ENCODE results near the gene KRT17. TPM values are rescaled to one million over a fixed set of nuclear protein-coding genes. Genes with fewer than 3 reads are reported as not detected.
"Not testable (repeated sequence)": the region's sequence is repeated elsewhere in the genome, so short reads cannot be mapped to it uniquely, and the experiment has no call there.

Gene KRT17
- total RNA-seq, 1 donor from 2014 or later = 0.46 TPM

- H3K4me3 Mint-ChIP-seq (ENCODE audit: low read depth) = no peak overlapping the region
- TF ChIP-seq CTCF (IDR thresholded peaks at IDR 0.05; ENCODE audit: unreplicated experiment) = no peak
- no peaks in the 10 kb centered on the region for H3K9me3 Mint-ChIP-seq (ENCODE audit: low read depth)
- H3K36me3 Mint-ChIP-seq (ENCODE audit: insufficient read depth) = no peaks in the 10 kb centered on the region
- no peak for DNase-seq (ENCODE audit: low spot score, unreplicated experiment)
- no peak overlapping the region for H3K27ac Mint-ChIP-seq
- H3K4me1 Mint-ChIP-seq (ENCODE audit: low read depth) = no peaks in the 10 kb centered on the region
- peaks cover 13% of the 10 kb centered on the region for H3K27me3 Mint-ChIP-seq
These were observed 45.8 kb downstream of the KRT17 start for GRCh38 chr17:41578538-41578937.

- not testable (repeated sequence) for H3K4me3 Mint-ChIP-seq (ENCODE audit: low read depth); H3K36me3 Mint-ChIP-seq (ENCODE audit: insufficient read depth); DNase-seq (ENCODE audit: low spot score, unreplicated experiment); H3K27ac Mint-ChIP-seq; H3K4me1 Mint-ChIP-seq (ENCODE audit: low read depth); H3K9me3 Mint-ChIP-seq (ENCODE audit: low read depth)
- peaks cover 20% of the 10 kb centered on the region for H3K27me3 Mint-ChIP-seq
These were observed 47.6 kb downstream of the KRT17 start for GRCh38 chr17:41576740-41577139.

GRCh38 chr17:41575336-41575735 is 49.0 kb downstream of the KRT17 start:
- no peak overlapping the region for H3K4me3 Mint-ChIP-seq (ENCODE audit: low read depth)
- no peaks in the 10 kb centered on the region for H3K4me1 Mint-ChIP-seq (ENCODE audit: low read depth)
- no peak for DNase-seq (ENCODE audit: low spot score, unreplicated experiment)
- H3K27ac Mint-ChIP-seq = no peak overlapping the region
- no peaks in the 10 kb centered on the region for H3K36me3 Mint-ChIP-seq (ENCODE audit: insufficient read depth)
- no peak for TF ChIP-seq CTCF (IDR thresholded peaks at IDR 0.05; ENCODE audit: unreplicated experiment)
- H3K27me3 Mint-ChIP-seq = peaks cover 26% of the 10 kb centered on the region
- H3K9me3 Mint-ChIP-seq (ENCODE audit: low read depth) = no peaks in the 10 kb centered on the region

- no peak within 1 kb of the TSS for H3K4me3 Mint-ChIP-seq (ENCODE audit: low read depth)
- no peaks in the 10 kb centered on the region for H3K36me3 Mint-ChIP-seq (ENCODE audit: insufficient read depth)
- DNase-seq (ENCODE audit: low spot score, unreplicated experiment) = no peak
- no peaks in the 10 kb centered on the region for H3K4me1 Mint-ChIP-seq (ENCODE audit: low read depth)
- TF ChIP-seq CTCF (IDR thresholded peaks at IDR 0.05; ENCODE audit: unreplicated experiment) = no peak
- H3K9me3 Mint-ChIP-seq (ENCODE audit: low read depth) = no peaks in the 10 kb centered on the region
- no peak within 1 kb of the TSS for H3K27ac Mint-ChIP-seq
- H3K27me3 Mint-ChIP-seq = peaks cover 46% of the 10 kb centered on the region
These were observed 52.6 kb downstream of the KRT17 start, which contains the start of gene KRT9 for GRCh38 chr17:41571561-41572434. KRT9 (minus strand) TSS chr17:41572059; CDS start chr17:41571992, 67 bp downstream.

Other genes with a start within 250 kb of the KRT17 start
- gene KRT34, start 242.3 kb downstream of the KRT17 start, total RNA-seq = not detected in 2 replicates
- gene KRT31, start 227.0 kb downstream of the KRT17 start, total RNA-seq = not detected in 2 replicates
- gene KRT37, start 200.0 kb downstream of the KRT17 start, total RNA-seq = not detected in 2 replicates
- gene KRT38, start 183.6 kb downstream of the KRT17 start, total RNA-seq = not detected in 2 replicates
- gene KRT32, start 157.2 kb downstream of the KRT17 start, total RNA-seq = not detected in 2 replicates
- gene KRT35, start 143.4 kb downstream of the KRT17 start, total RNA-seq = not detected in 2 replicates
- not detected in 2 replicates for gene KRT36, start 134.7 kb downstream of the KRT17 start, total RNA-seq
- not detected in 2 replicates for gene KRT13, start 119.0 kb downstream of the KRT17 start, total RNA-seq
- gene KRT15, start 105.7 kb downstream of the KRT17 start, total RNA-seq = 2.9 TPM in 2 replicates
- 398 and 429 TPM in 2 replicates for gene KRT19, start 96.3 kb downstream of the KRT17 start, total RNA-seq
- not detected in 2 replicates for gene KRT9, start 52.5 kb downstream of the KRT17 start, total RNA-seq
- not detected in 2 replicates for gene KRT14, start 37.7 kb downstream of the KRT17 start, total RNA-seq
- gene KRT16, start 11.8 kb downstream of the KRT17 start, total RNA-seq = not detected in 2 replicates
- 622 and 652 TPM in 2 replicates for gene EIF1, start 64.3 kb upstream of the KRT17 start, total RNA-seq
- gene GAST, start 87.8 kb upstream of the KRT17 start, total RNA-seq = 28.1 and 32.0 TPM in 2 replicates
- gene HAP1, start 110.1 kb upstream of the KRT17 start, total RNA-seq = 13.7 and 14.9 TPM in 2 replicates
- 195 and 199 TPM in 2 replicates for gene JUP, start 162.1 kb upstream of the KRT17 start, total RNA-seq
- gene P3H4, start 187.4 kb upstream of the KRT17 start, total RNA-seq = 30.4 and 31.7 TPM in 2 replicates
- 154 and 155 TPM in 2 replicates for gene FKBP10, start 188.4 kb upstream of the KRT17 start, total RNA-seq
- gene NT5C3B, start 211.7 kb upstream of the KRT17 start, total RNA-seq = 105 and 115 TPM in 2 replicates
- not detected in 2 replicates for gene KLHL10, start 213.2 kb upstream of the KRT17 start, total RNA-seq
- gene KLHL11, start 240.8 kb upstream of the KRT17 start, total RNA-seq = 16.9 and 19.6 TPM in 2 replicates

Measured in progenitor cell of endocrine pancreas (in vitro differentiated cells).